ENCODE results near the gene HS3ST6.

The HS3ST6 gene

DNA sequence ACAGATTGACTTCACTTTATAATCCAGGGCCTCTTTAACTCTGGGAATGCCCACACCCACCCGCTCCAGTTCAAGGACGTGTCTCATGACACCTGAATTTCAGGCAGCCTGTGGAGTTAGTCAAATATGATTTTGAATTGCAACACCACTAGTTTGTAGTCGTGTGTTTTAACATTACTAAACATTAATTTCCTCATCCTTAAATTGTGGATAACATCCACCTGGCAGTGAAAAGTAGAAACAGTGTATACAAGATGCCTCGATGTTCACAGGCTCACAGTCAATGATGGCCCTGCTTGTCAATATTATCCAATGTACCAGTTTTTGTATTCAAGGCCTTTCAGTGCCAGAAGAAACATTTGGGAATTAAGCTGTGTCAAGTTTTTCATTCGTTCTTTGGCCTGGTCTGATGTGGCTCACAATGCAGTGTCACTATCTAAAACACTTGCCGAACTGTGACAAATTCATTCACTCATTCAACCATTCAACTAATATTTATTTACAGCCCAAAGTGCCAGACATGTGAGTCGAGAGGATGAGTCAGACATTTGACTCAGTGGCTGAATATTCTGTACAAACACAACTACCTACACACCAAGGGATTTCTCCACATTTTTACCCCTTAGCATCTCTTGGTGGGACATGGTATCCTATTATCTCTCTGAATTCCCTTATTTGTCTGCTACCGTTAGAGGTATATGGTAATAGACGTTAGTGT is 47.7 kb downstream of the HS3ST6 start:
- Mint-ChIP-seq H3K36me3 (ENCODE audit: low read depth) (no peaks in the 10 kb centered on the region), H3K27me3 (ENCODE audit: low read depth) (peaks cover 50% of the 10 kb centered on the region), H3K4me3 (no peak overlapping the region), H3K9me3 (peaks cover 2% of the 10 kb centered on the region), H3K27ac (no peak overlapping the region), H3K4me1 (no peaks in the 10 kb centered on the region)
- TF ChIP-seq, protein P1, sequence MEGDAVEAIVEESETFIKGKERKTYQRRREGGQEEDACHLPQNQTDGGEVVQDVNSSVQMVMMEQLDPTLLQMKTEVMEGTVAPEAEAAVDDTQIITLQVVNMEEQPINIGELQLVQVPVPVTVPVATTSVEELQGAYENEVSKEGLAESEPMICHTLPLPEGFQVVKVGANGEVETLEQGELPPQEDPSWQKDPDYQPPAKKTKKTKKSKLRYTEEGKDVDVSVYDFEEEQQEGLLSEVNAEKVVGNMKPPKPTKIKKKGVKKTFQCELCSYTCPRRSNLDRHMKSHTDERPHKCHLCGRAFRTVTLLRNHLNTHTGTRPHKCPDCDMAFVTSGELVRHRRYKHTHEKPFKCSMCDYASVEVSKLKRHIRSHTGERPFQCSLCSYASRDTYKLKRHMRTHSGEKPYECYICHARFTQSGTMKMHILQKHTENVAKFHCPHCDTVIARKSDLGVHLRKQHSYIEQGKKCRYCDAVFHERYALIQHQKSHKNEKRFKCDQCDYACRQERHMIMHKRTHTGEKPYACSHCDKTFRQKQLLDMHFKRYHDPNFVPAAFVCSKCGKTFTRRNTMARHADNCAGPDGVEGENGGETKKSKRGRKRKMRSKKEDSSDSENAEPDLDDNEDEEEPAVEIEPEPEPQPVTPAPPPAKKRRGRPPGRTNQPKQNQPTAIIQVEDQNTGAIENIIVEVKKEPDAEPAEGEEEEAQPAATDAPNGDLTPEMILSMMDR (IDR thresholded peaks at IDR 0.05; ENCODE audit: unreplicated experiment in 3 of 3): no peak

DNA sequence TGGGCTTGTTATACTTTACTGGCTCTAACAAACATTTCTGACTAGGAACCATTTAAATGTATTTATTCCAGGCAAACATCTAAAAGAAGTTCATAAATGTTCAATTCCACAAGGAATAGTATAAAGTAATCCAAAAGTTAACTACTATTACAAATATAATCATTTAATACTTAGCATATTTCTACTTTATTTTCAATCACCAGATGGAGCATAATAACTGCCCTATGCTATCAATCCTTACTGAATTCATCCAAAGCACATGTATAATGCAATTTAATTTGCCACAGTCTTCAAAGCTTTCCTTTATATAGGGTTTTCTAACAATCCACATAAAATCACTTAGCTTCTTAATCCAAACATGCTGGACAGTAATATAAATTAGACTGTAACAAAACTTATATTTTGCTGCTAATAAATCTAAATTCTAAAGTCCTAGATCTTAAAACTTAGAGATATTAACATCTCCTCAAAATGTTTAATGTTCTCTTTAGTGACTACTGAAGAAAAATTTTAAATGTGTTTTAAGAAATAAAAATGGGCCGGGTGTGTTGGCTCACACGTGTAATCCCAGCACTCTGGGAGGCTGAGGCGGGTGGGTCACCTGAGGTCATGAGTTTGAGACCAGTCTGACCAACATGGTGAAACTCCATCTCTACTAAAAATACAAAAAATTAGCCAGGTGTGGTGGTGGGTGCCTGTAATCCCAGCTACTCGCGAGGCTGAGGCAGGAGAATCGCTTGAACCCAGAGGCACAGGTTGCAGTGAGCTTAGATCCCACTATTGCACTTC is 52.1 kb downstream of the HS3ST6 start:
- Mint-ChIP-seq H3K4me1 (no peaks in the 10 kb centered on the region), H3K27me3 (ENCODE audit: low read depth) (peaks cover 48% of the 10 kb centered on the region), H3K27ac (no peak overlapping the region), H3K36me3 (ENCODE audit: low read depth) (no peaks in the 10 kb centered on the region), H3K9me3 (no peaks in the 10 kb centered on the region), H3K4me3 (no peak overlapping the region)
- TF ChIP-seq, protein P1 (IDR thresholded peaks at IDR 0.05; ENCODE audit: unreplicated experiment in 3 of 3): no peak

- Mint-ChIP-seq H3K36me3 (ENCODE audit: low read depth) (no peaks in the 10 kb centered on the region), H3K27me3 (ENCODE audit: low read depth) (peaks cover 56% of the 10 kb centered on the region), H3K4me3 (no peak overlapping the region), H3K4me1 (no peaks in the 10 kb centered on the region), H3K27ac (no peak overlapping the region), H3K9me3 (no peaks in the 10 kb centered on the region)
- TF ChIP-seq, protein P1 (IDR thresholded peaks at IDR 0.05; ENCODE audit: unreplicated experiment in 3 of 3): peak; percentile 61 to 86 (median 64)
These were observed 54.3 kb downstream of the HS3ST6 start for GRCh38 chr16:1863681-1864460.

DNA sequence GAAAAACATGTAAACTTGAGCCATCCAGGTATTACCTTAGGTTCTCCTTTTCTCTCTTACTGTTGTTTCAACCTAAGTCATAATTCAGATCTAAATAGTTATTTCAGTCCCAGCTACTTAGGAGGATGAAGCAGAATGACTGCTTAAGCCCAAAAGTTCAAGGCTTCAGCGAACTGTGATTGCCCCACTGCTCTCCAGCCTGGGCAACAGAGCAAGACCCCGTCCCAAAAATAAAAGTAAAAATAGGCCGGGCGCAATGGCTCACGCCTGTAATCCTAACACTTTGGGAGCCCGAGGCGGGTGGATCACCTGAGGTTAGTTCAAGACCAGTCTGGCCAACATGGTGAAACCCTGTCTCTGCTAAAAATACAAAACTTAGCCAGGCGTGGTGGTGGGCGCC is 55.8 kb downstream of the HS3ST6 start:
- Mint-ChIP-seq H3K27ac (no peak overlapping the region), H3K4me1 (peaks cover 3% of the 10 kb centered on the region), H3K4me3 (no peak overlapping the region), H3K27me3 (ENCODE audit: low read depth) (peaks cover 69% of the 10 kb centered on the region), H3K36me3 (ENCODE audit: low read depth) (no peaks in the 10 kb centered on the region), H3K9me3 (no peaks in the 10 kb centered on the region)
- TF ChIP-seq, protein P1 (IDR thresholded peaks at IDR 0.05; ENCODE audit: unreplicated experiment in 3 of 3): no peak

- Mint-ChIP-seq H3K27me3 (ENCODE audit: low read depth) (peaks cover 76% of the 10 kb centered on the region), H3K4me1 (peaks cover 8% of the 10 kb centered on the region), H3K36me3 (ENCODE audit: low read depth) (no peaks in the 10 kb centered on the region), H3K4me3 (no peak overlapping the region), H3K9me3 (no peaks in the 10 kb centered on the region), H3K27ac (no peak overlapping the region)
- TF ChIP-seq, protein P1 (IDR thresholded peaks at IDR 0.05; ENCODE audit: unreplicated experiment in 3 of 3): no peak
These were observed 56.5 kb downstream of the HS3ST6 start for GRCh38 chr16:1861730-1862129.

All from nephron (organoid).